ENCODE results near the gene NEU4. TPM values are rescaled to one million over a fixed set of nuclear protein-coding genes. Genes with fewer than 3 reads are reported as not detected.
"Not testable (repeated sequence)": the region's sequence is repeated elsewhere in the genome, so short reads cannot be mapped to it uniquely, and the experiment has no call there.

The NEU4 gene
- total RNA-seq, 1 experiment from 2014 or later, result 0.70 TPM

DNA sequence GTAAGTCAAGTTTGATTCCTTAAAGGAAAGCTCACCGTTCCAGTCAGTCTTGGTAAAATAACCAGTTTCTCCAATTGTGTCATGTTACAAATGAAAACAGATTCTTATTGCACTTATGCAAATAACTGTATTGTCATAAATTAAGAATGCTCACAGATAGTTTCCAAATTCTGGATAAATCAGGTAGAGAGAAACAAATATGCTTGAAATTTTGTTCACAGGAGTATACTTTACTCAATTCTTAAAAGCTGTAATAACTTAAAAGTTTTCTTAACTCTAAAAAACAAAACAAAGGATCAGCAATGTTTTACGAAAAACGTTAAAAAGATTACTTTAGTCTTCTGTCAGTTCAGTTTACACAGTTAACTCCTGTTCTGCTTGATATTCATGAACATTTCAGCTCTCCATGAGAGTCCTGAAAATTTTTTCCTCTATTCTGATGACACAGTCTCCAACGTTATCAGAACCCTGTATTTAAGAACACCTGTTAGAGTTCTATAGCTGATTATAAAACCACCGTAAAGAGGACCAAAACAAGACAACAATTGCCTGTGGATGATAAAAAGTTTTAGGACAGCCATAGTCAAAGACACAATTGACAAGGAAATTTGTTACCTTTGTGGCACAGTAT lies 27.9 kb upstream of the NEU4 start:
- Mint-ChIP-seq H3K4me1 (peaks cover 10 to 23% of the 10 kb centered on the region in 2 experiments), H3K27me3 (ENCODE audit: low read depth) (peaks cover 1% of the 10 kb centered on the region; the same call in 1 of the 2 replicates), H3K9me3 (peaks cover 52 to 54% of the 10 kb centered on the region in 2 experiments), H3K36me3 (ENCODE audit: insufficient read depth in 1 of 3, low read depth in 3 of 3) (peaks cover 6 to 24% (median 14%) of the 10 kb centered on the region in 3 experiments; a peak in 6 of 7 replicates), H3K27ac (no peak overlapping the region), H3K4me3 (no peak overlapping the region)
- no peak overlapping the region for H4K5ac ChIP-seq (ENCODE audit: insufficient read length, low read depth, low read length)
- H2AK5ac ChIP-seq (ENCODE audit: insufficient read length, low read length), result no peak overlapping the region
- H3K79me1 ChIP-seq (ENCODE audit: insufficient read depth, low read depth, low read length, poor library complexity, severe bottlenecking), result no peaks in the 10 kb centered on the region
- no peak overlapping the region for H3T11ph ChIP-seq (ENCODE audit: low read length)
- no peaks in the 10 kb centered on the region for H3K23me2 ChIP-seq (ENCODE audit: insufficient read length, low read depth, low read length, poor library complexity, severe bottlenecking)
- no peak overlapping the region for H2BK20ac ChIP-seq (ENCODE audit: low read depth, low read length, poor library complexity, severe bottlenecking)
- H3K9me3 ChIP-seq (ENCODE audit: control insufficient read depth, low read depth, low read length), result no peaks in the 10 kb centered on the region
- H3K4me1 ChIP-seq (ENCODE audit: insufficient read depth, low read length), result no peaks in the 10 kb centered on the region
- H2BK5ac ChIP-seq (ENCODE audit: insufficient read length, low read length), result no peak overlapping the region
- no peaks in the 10 kb centered on the region for H3K27me3 ChIP-seq (ENCODE audit: insufficient read depth, low read length)
- no peak overlapping the region for H3K23ac ChIP-seq (ENCODE audit: insufficient read length, low read depth, low read length)
- H3K14ac ChIP-seq (ENCODE audit: insufficient read depth, low read length), result no peak overlapping the region
- H3K4me2 ChIP-seq (ENCODE audit: insufficient read depth, insufficient read length, low read length), result no peak overlapping the region
- H4K8ac ChIP-seq (replicated peaks; ENCODE audit: insufficient read length, low read depth, low read length), result no peak overlapping the region
- no peak overlapping the region for H2BK120ac ChIP-seq (ENCODE audit: low read depth, low read length, poor library complexity, severe bottlenecking)
- no peak overlapping the region for H3K4ac ChIP-seq (ENCODE audit: low read depth, low read length)
- no peak for DNase-seq
- H3K9ac ChIP-seq (ENCODE audit: extremely low read depth, insufficient read length, low read length), result no peak overlapping the region
- H3K79me2 ChIP-seq (ENCODE audit: insufficient read depth, low read length), result no peaks in the 10 kb centered on the region
- TF ChIP-seq CTCF (conservative IDR thresholded peaks at IDR 0.05), result no peak
- H2AFZ ChIP-seq (ENCODE audit: low read length), result no peak overlapping the region
- no peak overlapping the region for H3K18ac ChIP-seq (ENCODE audit: insufficient read length, low read depth, low read length)
- no peak overlapping the region for H2BK15ac ChIP-seq (ENCODE audit: low read depth, low read length)
- no peak overlapping the region for H3K27ac ChIP-seq (ENCODE audit: insufficient read length, low read depth, low read length)
- H4K91ac ChIP-seq (ENCODE audit: insufficient read length, low read depth, low read length), result no peak overlapping the region
- no peaks in the 10 kb centered on the region for H4K20me1 ChIP-seq (ENCODE audit: control insufficient read depth, insufficient read depth, insufficient read length)
- WGBS (ENCODE audit: extremely low coverage, insufficient read length, low lambda C conversion rate), result no CpG with 5 or more reads among the region's 5 CpGs
- no peak overlapping the region for H3K56ac ChIP-seq (ENCODE audit: insufficient read length, low read depth, low read length)
- no peak overlapping the region for H2BK12ac ChIP-seq (ENCODE audit: insufficient read length, low read depth, low read length)

GRCh38 chr2:241782053-241782452 lies 26.9 kb upstream of the NEU4 start:
- not testable (repeated sequence) for H2BK120ac ChIP-seq (ENCODE audit: low read depth, low read length, poor library complexity, severe bottlenecking); H3K79me1 ChIP-seq (ENCODE audit: insufficient read depth, low read depth, low read length, poor library complexity, severe bottlenecking); H3T11ph ChIP-seq (ENCODE audit: low read length); H4K8ac ChIP-seq (replicated peaks; ENCODE audit: insufficient read length, low read depth, low read length); H3K9ac ChIP-seq (ENCODE audit: extremely low read depth, insufficient read length, low read length); H3K79me2 ChIP-seq (ENCODE audit: insufficient read depth, low read length); H3K4ac ChIP-seq (ENCODE audit: low read depth, low read length); H3K4me1 ChIP-seq (ENCODE audit: insufficient read depth, low read length); H3K27ac ChIP-seq (ENCODE audit: insufficient read length, low read depth, low read length); H2BK20ac ChIP-seq (ENCODE audit: low read depth, low read length, poor library complexity, severe bottlenecking); DNase-seq; H4K20me1 ChIP-seq (ENCODE audit: control insufficient read depth, insufficient read depth, insufficient read length); H2AFZ ChIP-seq (ENCODE audit: low read length); H3K23ac ChIP-seq (ENCODE audit: insufficient read length, low read depth, low read length); H3K18ac ChIP-seq (ENCODE audit: insufficient read length, low read depth, low read length); H2BK12ac ChIP-seq (ENCODE audit: insufficient read length, low read depth, low read length); H3K56ac ChIP-seq (ENCODE audit: insufficient read length, low read depth, low read length); H2BK15ac ChIP-seq (ENCODE audit: low read depth, low read length); H3K4me2 ChIP-seq (ENCODE audit: insufficient read depth, insufficient read length, low read length); H4K91ac ChIP-seq (ENCODE audit: insufficient read length, low read depth, low read length); H3K27ac Mint-ChIP-seq; H3K27me3 Mint-ChIP-seq (ENCODE audit: low read depth); H3K27me3 ChIP-seq (ENCODE audit: insufficient read depth, low read length); H2AK5ac ChIP-seq (ENCODE audit: insufficient read length, low read length); H3K23me2 ChIP-seq (ENCODE audit: insufficient read length, low read depth, low read length, poor library complexity, severe bottlenecking); H4K5ac ChIP-seq (ENCODE audit: insufficient read length, low read depth, low read length); H3K9me3 ChIP-seq (ENCODE audit: control insufficient read depth, low read depth, low read length); H3K14ac ChIP-seq (ENCODE audit: insufficient read depth, low read length); H3K4me3 Mint-ChIP-seq; H2BK5ac ChIP-seq (ENCODE audit: insufficient read length, low read length)
- Mint-ChIP-seq H3K36me3 (ENCODE audit: insufficient read depth in 1 of 3, low read depth in 3 of 3) (peaks cover 6 to 24% (median 14%) of the 10 kb centered on the region in 3 experiments; a peak in 6 of 7 replicates), H3K4me1 (peaks cover 10 to 20% of the 10 kb centered on the region in 2 experiments), H3K9me3 (peaks cover 55 to 57% of the 10 kb centered on the region in 2 experiments)
- WGBS (ENCODE audit: extremely low coverage, insufficient read length, low lambda C conversion rate), result no CpG with 5 or more reads among the region's 3 CpGs
